Endothelial cell of coronary artery (primary cell): Measurements from ENCODE around the gene TPSD1. TPM values are rescaled to one million over a fixed set of nuclear protein-coding genes. Genes with fewer than 3 reads are reported as not detected.

Source experiments
- total RNA-seq: library from RNA; depleted of rRNA; stranded (reverse); fragments of >200 nt; gene quantifications from 2 replicates; pipeline ENCODE4 v1.2.3, GENCODE V29; 2014

The TPSD1 gene
- not detected in 2 replicates for total RNA-seq

DNA sequence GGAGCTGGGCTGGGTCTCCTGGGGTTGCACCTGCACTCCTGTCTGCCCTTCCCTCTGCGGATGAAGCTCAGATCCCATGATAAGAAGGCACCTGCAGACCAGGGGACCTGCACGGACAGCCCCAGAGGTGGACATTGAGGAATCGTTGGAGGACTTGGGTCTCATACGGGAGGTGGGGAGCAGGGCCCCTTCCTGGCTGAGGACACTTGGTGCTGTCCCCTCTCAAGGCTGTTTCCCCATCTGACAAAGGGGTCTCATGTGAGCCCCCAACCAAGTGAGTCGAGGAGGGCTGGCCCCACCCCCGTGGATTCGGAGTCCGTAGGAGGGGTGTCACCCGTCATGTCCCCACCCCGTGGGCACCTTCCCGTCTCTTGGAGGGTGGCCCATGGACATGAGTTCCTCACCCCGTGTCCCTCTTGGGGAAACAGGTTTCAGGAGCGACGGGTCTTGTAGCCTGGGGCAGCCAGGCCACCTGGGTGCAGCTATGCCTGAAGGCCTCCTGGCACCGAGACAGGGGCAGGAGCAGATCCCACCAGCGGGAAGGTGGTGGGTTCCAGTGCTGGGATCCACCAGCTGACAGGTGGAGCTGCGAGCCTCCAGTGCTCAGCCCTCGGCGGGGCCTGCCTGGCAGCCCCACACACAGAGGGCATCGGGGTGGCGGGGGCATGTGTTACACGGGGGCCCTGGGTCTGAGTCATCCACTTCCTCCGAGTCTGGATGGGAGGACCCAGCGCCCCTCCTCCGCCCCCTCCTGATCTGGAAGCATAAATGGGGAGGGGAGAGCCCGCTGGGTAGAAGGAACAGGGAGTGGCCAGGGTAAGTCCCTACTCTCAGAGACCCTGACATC lies at the start of gene TPSD1:
Gene TPSD1 (plus strand): TSS at position 794 of the 847 bp plus-strand sequence. CDS start 212 bp downstream, outside the sequence.

GRCh38 chr16:1225051-1225451 lies 30.8 kb upstream of the TPSD1 start, which contains the start of gene TPSG1:
Gene TPSG1, minus strand, starts transcription at chr16:1225268. Its CDS starts 16 bp downstream, at chr16:1225252.

DNA sequence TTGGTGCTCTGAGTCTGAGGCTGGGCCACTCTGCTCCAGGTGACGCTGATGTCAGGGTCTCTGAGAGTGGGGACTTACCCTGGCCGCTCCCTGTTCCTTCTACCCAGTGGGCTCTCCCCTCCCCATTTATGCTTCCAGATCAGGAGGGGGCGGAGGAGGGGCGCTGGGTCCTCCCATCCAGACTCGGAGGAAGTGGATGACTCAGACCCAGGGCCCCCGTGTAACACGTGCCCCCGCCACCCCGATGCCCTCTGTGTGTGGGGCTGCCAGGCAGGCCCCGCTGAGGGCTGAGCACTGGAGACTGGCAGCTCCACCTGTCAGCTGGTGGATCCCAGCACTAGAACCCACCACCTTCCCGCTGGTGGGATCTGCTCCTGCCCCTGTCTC lies 25.8 kb upstream of the TPSD1 start, which contains the start of gene TPSB2:
Gene TPSB2 (minus strand): TSS at position 101 of the 387 bp plus-strand sequence. CDS start 233 bp downstream, outside the sequence.

DNA sequence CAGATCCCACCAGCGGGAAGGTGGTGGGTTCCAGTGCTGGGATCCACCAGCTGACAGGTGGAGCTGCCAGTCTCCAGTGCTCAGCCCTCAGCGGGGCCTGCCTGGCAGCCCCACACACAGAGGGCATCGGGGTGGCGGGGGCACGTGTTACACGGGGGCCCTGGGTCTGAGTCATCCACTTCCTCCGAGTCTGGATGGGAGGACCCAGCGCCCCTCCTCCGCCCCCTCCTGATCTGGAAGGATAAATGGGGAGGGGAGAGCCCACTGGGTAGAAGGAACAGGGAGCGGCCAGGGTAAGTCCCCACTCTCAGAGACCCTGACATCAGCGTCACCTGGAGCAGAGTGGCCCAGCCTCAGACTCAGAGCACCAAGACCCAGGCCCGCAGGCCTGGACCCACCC lies 15.4 kb upstream of the TPSD1 start, which contains the start of gene TPSAB1:
Gene TPSAB1 (plus strand): TSS at position 270 of the 400 bp plus-strand sequence. CDS start 234 bp downstream, outside the sequence.

Other genes with a start within 250 kb of the TPSD1 start
- gene SSTR5, start 183.3 kb upstream of the TPSD1 start, total RNA-seq, result under 0.01 TPM in 1 of 2 replicates, not detected in the other
- not detected in 2 replicates for gene C1QTNF8, start 159.8 kb upstream of the TPSD1 start, total RNA-seq
- 1.8 TPM in 1 of 2 replicates, not detected in the other for gene CACNA1H, start 103.0 kb upstream of the TPSD1 start, total RNA-seq
- not detected in 2 replicates for gene TPSG1, start 30.8 kb upstream of the TPSD1 start, total RNA-seq
- gene TPSB2, start 25.9 kb upstream of the TPSD1 start, total RNA-seq, result not detected in 2 replicates
- not detected in 2 replicates for gene TPSAB1, start 15.4 kb upstream of the TPSD1 start, total RNA-seq
- 44.3 and 50.8 TPM in 2 replicates for gene UBE2I, start 53.6 kb downstream of the TPSD1 start, total RNA-seq
- gene BAIAP3, start 77.6 kb downstream of the TPSD1 start, total RNA-seq, result 0.18 and 1.4 TPM in 2 replicates
- gene TSR3, start 95.8 kb downstream of the TPSD1 start, total RNA-seq, result 64.8 and 70.5 TPM in 2 replicates
- 19.9 and 36.2 TPM in 2 replicates for gene GNPTG, start 95.9 kb downstream of the TPSD1 start, total RNA-seq
- gene UNKL, start 158.6 kb downstream of the TPSD1 start, total RNA-seq, result 8.4 and 8.5 TPM in 2 replicates
- 17.4 and 20.5 TPM in 2 replicates for gene UQCC4, start 164.7 kb downstream of the TPSD1 start, total RNA-seq
- gene PERCC1, start 175.0 kb downstream of the TPSD1 start, total RNA-seq, result not detected in 2 replicates
- gene CCDC154, start 188.5 kb downstream of the TPSD1 start, total RNA-seq, result under 0.01 and 0.09 TPM in 2 replicates
- gene CLCN7, start 219.0 kb downstream of the TPSD1 start, total RNA-seq, result 37.3 and 54.8 TPM in 2 replicates
- gene PTX4, start 232.9 kb downstream of the TPSD1 start, total RNA-seq, result not detected in 2 replicates
- 15.3 and 19.2 TPM in 2 replicates for gene TELO2, start 237.3 kb downstream of the TPSD1 start, total RNA-seq